Myocyte (in vitro differentiated cells): ENCODE measurements around the gene HOXB4. TPM values are rescaled to one million over a fixed set of nuclear protein-coding genes. Genes with fewer than 3 reads are reported as not detected.

ENCODE experiments used
- DNase-seq: peaks from one replicate; pipeline ENCODE4 v3.0.0-alpha.2; 2012; ENCODE audit warnings: low read depth
- total RNA-seq: library from RNA; depleted of rRNA; stranded (reverse); fragments of >200 nt; gene quantifications from 2 replicates; pipeline ENCODE4 v1.2.3, GENCODE V29; 2014

HOXB4 gene
- total RNA-seq, 1 donor from 2014 or later: 4.1 TPM

DNA sequence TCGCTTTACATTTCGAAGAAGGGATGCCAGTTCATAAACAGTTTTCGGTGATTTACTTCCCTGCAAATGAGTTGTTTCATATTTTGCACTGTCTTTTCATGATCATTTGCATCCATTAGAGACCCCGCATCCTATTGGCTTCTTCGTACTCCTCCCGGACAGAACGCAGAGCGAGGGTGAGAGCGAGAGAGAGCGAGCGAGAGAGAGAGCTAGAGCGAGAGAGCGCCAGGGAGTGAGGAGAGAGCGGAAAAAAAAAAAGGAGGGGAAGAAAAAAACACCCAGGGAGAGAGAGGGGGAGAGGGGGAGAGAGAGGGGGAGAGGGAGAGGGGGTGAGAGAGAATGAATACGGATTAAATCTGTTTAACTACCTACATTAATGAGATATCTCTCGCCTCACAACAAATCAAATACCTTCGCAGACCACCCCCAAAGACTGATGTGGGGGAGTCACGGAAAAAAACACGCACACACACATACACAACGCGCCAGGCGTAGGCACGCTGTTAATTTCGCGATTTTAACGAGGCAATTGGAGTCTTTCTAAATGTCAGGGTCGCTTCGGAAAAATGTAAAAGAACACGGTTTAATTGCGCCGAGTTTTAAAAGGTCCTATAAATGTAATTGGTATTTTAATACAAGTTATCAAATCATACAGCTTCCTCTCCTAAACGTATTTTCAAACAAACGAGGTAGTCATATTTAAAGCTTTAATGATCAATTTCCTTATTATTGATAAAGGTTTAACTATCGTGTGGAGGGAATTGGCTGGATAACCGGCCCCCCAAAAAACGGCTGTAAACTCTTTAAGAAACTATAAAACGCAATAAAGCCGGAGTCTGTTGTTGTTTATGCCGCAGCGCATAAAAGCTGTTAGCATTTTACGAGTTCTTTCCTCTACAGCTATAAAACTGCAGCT lies 37.2 kb upstream of the HOXB4 start, which contains the start of gene HOXB8:
TSS of gene HOXB8 (minus strand) at position 246 of the 916 bp plus-strand sequence. CDS start 588 bp downstream, outside the sequence.
- peak; percentile 57 for DNase-seq

DNA sequence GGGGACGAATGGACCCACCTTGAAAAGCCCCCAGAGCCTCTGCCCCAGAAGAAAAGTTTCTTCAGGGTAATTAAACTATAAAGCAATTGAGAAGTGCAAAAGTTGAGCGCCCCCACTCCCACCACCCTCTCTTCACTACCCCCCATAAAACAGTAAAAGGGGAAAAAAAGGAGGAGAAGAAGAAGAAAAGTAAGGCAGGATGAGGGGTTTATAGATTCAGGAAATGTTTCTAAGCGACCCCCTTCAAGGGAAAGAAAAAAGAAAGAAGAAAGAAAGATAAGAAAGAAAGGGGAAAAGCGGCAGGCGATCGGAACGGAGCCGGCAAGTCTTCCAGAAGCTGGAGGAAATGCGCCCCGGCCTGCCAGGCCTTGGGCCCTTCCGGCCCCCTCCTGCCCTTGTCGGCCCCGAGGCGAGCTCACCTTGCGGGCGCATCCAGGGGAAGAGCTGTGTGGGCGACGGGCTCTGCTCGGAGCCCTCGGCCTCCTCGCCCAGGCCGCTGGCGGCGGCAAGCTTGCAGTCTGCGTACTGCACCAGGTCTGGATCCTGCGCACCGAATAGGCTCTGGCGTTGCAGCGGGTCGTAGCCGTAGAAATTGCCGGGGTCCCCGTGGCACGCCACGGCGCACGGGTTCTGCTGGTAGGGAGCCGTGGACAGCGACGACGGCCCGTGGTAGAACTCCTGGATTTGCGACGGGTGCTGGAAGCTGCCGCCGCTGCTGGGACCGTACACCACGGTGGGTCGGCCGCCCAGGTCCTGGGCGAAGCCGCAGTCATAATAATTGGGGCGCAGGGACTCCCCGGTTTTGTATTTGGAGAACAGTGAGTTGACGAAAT lies 35.9 kb upstream of the HOXB4 start:
- DNase-seq: peak; percentile 60

GRCh38 chr17:48612854-48613691 lies 34.9 kb upstream of the HOXB4 start:
- DNase-seq: peak; percentile 76

DNA sequence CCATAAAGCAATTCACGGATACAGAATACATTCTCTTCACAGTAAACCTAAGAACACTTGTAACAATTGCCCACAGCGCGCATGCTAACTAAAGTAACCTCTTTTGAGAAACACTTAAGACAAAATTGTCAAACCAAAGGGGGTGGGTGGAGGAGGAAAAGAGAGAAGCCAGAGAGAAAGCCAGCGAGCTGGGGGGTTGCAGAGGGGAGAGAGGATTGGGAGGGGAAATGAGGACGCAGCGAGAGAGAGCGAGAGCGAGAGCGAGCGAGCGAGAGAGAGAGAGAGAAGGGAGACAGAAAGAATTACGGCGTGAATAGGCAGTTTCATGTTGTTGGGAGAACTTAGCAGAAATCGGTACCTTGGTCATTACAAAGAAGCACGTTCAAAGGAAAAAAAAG lies 34.3 kb upstream of the HOXB4 start:
- peak; percentile 66 for DNase-seq

GRCh38 chr17:48611681-48612455 lies 33.7 kb upstream of the HOXB4 start:
- DNase-seq: peak; percentile 81

DNA sequence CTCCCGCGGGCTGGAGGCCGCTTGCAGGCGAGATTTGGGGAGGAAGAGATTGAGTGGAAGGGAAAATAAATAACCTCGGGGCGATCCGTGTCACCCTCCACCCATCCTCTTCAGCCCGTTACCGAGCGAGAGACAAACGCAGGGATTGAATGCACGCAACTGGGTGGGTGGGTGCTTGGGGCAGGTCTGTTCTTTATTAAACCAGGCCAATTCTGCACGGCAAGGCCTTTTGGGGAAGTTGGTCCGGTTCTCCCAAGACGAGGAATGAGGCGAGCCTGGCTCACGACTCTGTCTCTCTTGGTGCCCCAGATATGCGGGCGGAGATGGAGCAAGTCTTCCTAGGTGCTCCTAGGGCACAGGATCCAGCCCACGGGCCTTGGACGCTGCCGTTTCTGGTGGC lies 33.1 kb upstream of the HOXB4 start:
- peak; percentile 60 for DNase-seq

- DNase-seq: peak; percentile 85
These were observed 32.4 kb upstream of the HOXB4 start, which contains the start of gene HOXB7 for GRCh38 chr17:48610282-48611211. HOXB7 (minus strand) TSS chr17:48611017; CDS start chr17:48610918, 99 bp downstream.

- DNase-seq: no peak
These were observed 31.7 kb upstream of the HOXB4 start for GRCh38 chr17:48609759-48610281.

DNA sequence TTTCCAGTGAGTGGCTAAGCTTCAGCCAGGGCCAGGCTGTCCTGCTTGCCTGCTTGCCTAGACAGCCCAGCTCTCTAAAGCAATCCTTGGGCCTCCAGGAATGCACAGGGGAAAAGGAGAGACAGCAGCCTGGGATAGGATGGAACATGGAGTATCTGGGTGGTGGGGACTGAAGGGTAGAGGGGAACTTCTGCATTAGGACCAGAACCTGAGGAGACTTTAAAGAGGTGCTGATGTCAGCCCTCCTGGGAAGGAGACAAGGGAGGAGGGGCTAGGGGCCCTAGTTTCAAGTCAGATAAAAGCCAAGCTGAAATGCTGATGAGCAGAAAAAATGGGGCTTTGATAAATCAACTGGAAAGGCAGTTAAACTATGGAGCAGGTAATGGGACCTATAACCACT lies 30.9 kb upstream of the HOXB4 start:
- no peak for DNase-seq

DNA sequence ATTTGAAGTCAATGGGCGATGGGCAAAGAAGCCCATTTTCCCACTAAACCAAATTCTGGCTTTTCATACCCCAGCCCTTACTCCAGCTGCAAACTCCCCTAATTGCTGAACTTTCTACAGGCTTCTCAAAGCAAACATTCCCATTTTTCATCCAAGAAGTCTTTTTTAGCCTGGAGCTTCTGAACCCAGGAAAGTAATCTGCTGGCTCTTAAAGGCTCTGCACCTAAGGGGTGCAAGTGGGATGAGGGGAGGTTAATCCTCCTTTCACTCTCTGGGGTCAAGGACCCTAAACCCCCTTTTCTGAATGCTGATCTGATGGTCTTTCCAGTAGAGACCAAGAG lies 30.3 kb upstream of the HOXB4 start:
- DNase-seq: no peak

- DNase-seq: no peak
These were observed 28.9 kb upstream of the HOXB4 start for GRCh38 chr17:48606892-48607614.

DNA sequence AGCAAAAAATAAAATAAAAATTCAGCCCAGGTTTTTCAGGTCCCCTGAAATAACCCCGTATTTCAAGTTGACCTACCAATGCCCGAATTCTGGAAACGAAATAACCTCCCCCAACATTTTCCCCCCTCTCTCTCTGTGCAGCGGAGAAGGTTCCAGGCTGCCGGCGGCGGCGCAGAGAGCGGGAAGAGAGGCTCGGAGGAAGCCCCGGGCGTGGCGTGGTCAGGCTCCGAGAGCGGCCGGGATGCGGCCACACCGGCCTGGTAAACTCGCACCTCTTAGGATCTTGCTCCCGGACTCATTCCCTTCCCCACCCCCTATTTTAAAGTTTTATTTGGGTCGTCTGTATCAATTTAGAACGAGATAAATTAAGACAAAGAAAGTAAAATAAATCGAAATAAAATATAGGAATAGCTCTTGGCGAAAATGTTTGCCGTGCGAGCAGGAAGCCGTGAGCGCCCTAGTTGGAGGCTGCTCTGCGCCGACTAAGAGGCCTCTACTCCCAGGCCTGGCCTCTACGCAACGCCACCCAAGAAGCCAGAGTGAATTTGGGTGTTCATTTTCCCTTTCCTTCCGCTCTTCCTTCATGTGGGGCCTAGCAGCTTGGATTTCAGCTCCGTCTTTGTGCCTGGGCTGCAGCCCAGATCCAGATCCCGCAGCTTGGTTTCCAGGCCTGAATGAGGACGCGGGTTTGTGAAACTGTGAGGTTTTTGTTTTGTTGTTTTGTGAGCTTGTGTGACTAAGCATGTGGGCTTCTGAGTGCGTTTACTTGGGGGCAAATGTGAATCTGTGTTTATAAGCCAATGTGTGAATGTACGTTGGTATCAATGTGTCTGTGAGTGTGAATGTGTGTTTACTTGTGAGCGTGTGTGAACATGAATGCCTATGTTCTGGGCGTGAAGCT lies 28.1 kb upstream of the HOXB4 start:
- DNase-seq: no peak

- DNase-seq: no peak
These were observed 27.3 kb upstream of the HOXB4 start for GRCh38 chr17:48605409-48605919.

- peak; percentile 72 for DNase-seq
These were observed 26.7 kb upstream of the HOXB4 start, which contains the start of gene HOXB6 for GRCh38 chr17:48604770-48605329. HOXB6 (minus strand) TSS chr17:48604986; CDS start chr17:48598150, 6,836 bp downstream.

GRCh38 chr17:48603959-48604769 lies 26.0 kb upstream of the HOXB4 start:
- peak; percentile 84 for DNase-seq
